BLaER1 (cell line): ENCODE measurements around the gene ASTN2.

ENCODE experiments used
- H3K27ac ChIP-seq: shearing (Covaris generic); formaldehyde crosslinking; 2 replicates; pipeline ENCODE4 v1.8.1; 2022
- H3K27me3 ChIP-seq: shearing (Covaris generic); formaldehyde crosslinking; 2 replicates; pipeline ENCODE4 v1.8.1; 2022
- H3K36me3 ChIP-seq: shearing (Covaris generic); formaldehyde crosslinking; 2 replicates; pipeline ENCODE4 v1.8.1; 2022
- H3K4me1 ChIP-seq: shearing (Covaris generic); formaldehyde crosslinking; 2 replicates; pipeline ENCODE4 v1.8.1; 2022
- H3K4me2 ChIP-seq: shearing (Covaris generic); formaldehyde crosslinking; 2 replicates; pipeline ENCODE4 v1.8.1; 2022
- H3K4me3 ChIP-seq: shearing (Covaris generic); formaldehyde crosslinking; 2 replicates; pipeline ENCODE4 v1.8.1; 2022
- H3K9ac ChIP-seq: shearing (Covaris generic); formaldehyde crosslinking; 2 replicates; pipeline ENCODE4 v1.8.1; 2022
- H3K9me3 ChIP-seq: shearing (Covaris generic); formaldehyde crosslinking; 2 replicates; pipeline ENCODE4 v1.8.1; 2022
- H4K20me1 ChIP-seq: shearing (Covaris generic); formaldehyde crosslinking; 2 replicates; pipeline ENCODE4 v1.8.1; 2022
- Cebpa-rat ChIP-seq: shearing (Covaris generic); IDR thresholded peaks from 2 replicates; pipeline ENCODE4 v1.8.1; 2022

The ASTN2 gene

DNA sequence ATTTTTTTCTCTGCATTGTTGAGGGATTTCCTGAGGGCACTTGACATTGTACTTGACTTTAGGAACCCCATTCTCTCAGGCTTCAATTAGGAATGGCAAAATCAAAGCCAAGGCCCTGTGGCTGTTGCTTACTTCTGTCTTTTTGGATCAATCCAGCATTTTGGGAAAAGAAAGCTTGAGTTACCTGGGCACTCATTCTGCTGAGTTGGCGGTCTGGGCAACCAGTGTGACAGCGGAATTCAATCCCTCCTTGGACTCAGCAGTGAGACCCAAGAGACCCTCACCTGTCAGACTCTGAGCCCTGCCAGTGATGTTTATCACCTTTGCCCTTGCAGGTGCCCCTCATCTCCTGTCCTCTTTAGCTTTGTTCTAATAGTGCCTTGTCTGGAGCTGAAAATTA is 1036.0 kb downstream of the ASTN2 start:
- Histone ChIP-seq H4K20me1 (no peaks in the 10 kb centered on the region), H3K27ac (no peak overlapping the region), H3K36me3 (no peaks in the 10 kb centered on the region), H3K4me1 (peaks cover 35% of the 10 kb centered on the region), H3K4me2 (no peak overlapping the region), H3K9ac (no peak overlapping the region), H3K4me3 (no peak overlapping the region), H3K9me3 (no peaks in the 10 kb centered on the region), H3K27me3 (no peaks in the 10 kb centered on the region)
- TF ChIP-seq Cebpa-rat, result no peak

GRCh38 chr9:116377179-116377798 is 1037.6 kb downstream of the ASTN2 start:
- Histone ChIP-seq H3K27ac (no peak overlapping the region), H3K4me2 (no peak overlapping the region)

More at GRCh38 chr9:116377179-116377798, 1037.6 kb downstream of the ASTN2 start:
- H3K27me3 ChIP-seq, result no peaks in the 10 kb centered on the region
- no peaks in the 10 kb centered on the region for H3K36me3 ChIP-seq
- no peaks in the 10 kb centered on the region for H4K20me1 ChIP-seq
- peaks cover 19% of the 10 kb centered on the region; the same call in 1 of the 2 replicates for H3K4me1 ChIP-seq
- no peaks in the 10 kb centered on the region for H3K9me3 ChIP-seq
- H3K9ac ChIP-seq, result no peak overlapping the region
- no peak overlapping the region for H3K4me3 ChIP-seq
- no peak for TF ChIP-seq Cebpa-rat
